WTC11 (cell line): ENCODE data around the gene HS2ST1. TPM values are rescaled to one million over a fixed set of nuclear protein-coding genes. Genes with fewer than 3 reads are reported as not detected.

Experiments used
- ATAC-seq: fragments of 200-7000 bp; cut with Tn5 transposase; 2 replicates; pipeline ENCODE4 v1.10.0; 2021; ENCODE audit warnings: mild to moderate bottlenecking, moderate library complexity
- CTCF ChIA-PET: fragments of 300-600 bp; sonication (Branson Sonifier 250); formaldehyde crosslinking; loops from one replicate; lab custom pipeline; 2021; ENCODE audit warnings: antibody characterized with exemption; lab: Charles Lee
- POLR2A ChIA-PET: fragments of 350-600 bp; sonication (Branson Sonifier 250); formaldehyde crosslinking; loops from one replicate; lab custom pipeline; 2021; ENCODE audit warnings: antibody characterized with exemption; lab: Charles Lee
- DNase-seq: peaks from one replicate; pipeline ENCODE4 v3.0.0; 2021; ENCODE audit warnings: low spot score
- H3K27ac Mint-ChIP-seq: 2 replicates; pipeline ENCODE4 v1.8.0; 2021; ENCODE audit warnings: mixed read lengths
- H3K27me3 Mint-ChIP-seq: 2 replicates; pipeline ENCODE4 v1.8.0; 2021; ENCODE audit warnings: low read depth, mild to moderate bottlenecking, moderate library complexity, mixed read lengths
- H3K36me3 Mint-ChIP-seq: 2 replicates; pipeline ENCODE4 v1.8.0; 2021; ENCODE audit warnings: mixed read lengths
- H3K4me1 Mint-ChIP-seq: 2 replicates; pipeline ENCODE4 v1.8.0; 2022; ENCODE audit warnings: mixed read lengths
- H3K4me3 Mint-ChIP-seq: 2 replicates; pipeline ENCODE4 v1.8.0; 2021; ENCODE audit warnings: mild to moderate bottlenecking, moderate library complexity, mixed read lengths
- H3K9me3 Mint-ChIP-seq: 2 replicates; pipeline ENCODE4 v1.8.0; 2021; ENCODE audit warnings: mixed read lengths
- ARID4B ChIP-seq: sonication (generic); formaldehyde crosslinking; IDR thresholded peaks from 2 replicates; pipeline ENCODE4 v1.8.0; 2023; ENCODE audit warnings: missing genetic modification reagents, mild to moderate bottlenecking, borderline replicate concordance
- CBFB ChIP-seq: sonication (generic); formaldehyde crosslinking; IDR thresholded peaks from 2 replicates; pipeline ENCODE4 v1.8.1; 2022; ENCODE audit warnings: mild to moderate bottlenecking, low read depth, missing genetic modification reagents
- CREM ChIP-seq: sonication (generic); formaldehyde crosslinking; IDR thresholded peaks from 2 replicates; pipeline ENCODE4 v1.8.1; 2022; ENCODE audit warnings: mild to moderate bottlenecking, missing genetic modification reagents, moderate library complexity
- E2F4 ChIP-seq: sonication (generic); formaldehyde crosslinking; IDR thresholded peaks from 2 replicates; pipeline ENCODE4 v1.8.1; 2022; ENCODE audit warnings: low read depth, mild to moderate bottlenecking, moderate library complexity, missing genetic modification reagents, borderline replicate concordance
- FOXP1 ChIP-seq: sonication (generic); formaldehyde crosslinking; IDR thresholded peaks from 2 replicates; pipeline ENCODE4 v1.8.0; 2022; ENCODE audit warnings: missing genetic modification reagents, mild to moderate bottlenecking, moderate library complexity, borderline replicate concordance
- GRHL2 ChIP-seq: fragments of 250-450 bp; sonication (Bioruptor Pico); IDR thresholded peaks from 2 replicates; pipeline ENCODE4 v1.8.0; 2022; ENCODE audit warnings: mild to moderate bottlenecking, moderate library complexity; ENCODE audit not compliant: insufficient replicate concordance, severe bottlenecking
- HMGA2 ChIP-seq: fragments of 250-450 bp; sonication (Bioruptor Pico); IDR thresholded peaks from 2 replicates; pipeline ENCODE4 v1.4.0; 2021; ENCODE audit warnings: mild to moderate bottlenecking, moderate library complexity
- KAT7 ChIP-seq: sonication (generic); formaldehyde crosslinking; IDR thresholded peaks from 2 replicates; pipeline ENCODE4 v1.8.1; 2023; ENCODE audit warnings: missing genetic modification reagents, mild to moderate bottlenecking, borderline replicate concordance
- MYBL2 ChIP-seq: sonication (generic); formaldehyde crosslinking; IDR thresholded peaks from 2 replicates; pipeline ENCODE4 v1.8.1; 2023; ENCODE audit warnings: mild to moderate bottlenecking, moderate library complexity, missing genetic modification reagents
- NFATC4 ChIP-seq: fragments of 250-450 bp; sonication (Bioruptor Pico); IDR thresholded peaks from 2 replicates; pipeline ENCODE4 v1.9.0; 2021; ENCODE audit warnings: mild to moderate bottlenecking
- NR1H2 ChIP-seq: sonication (generic); formaldehyde crosslinking; IDR thresholded peaks from 2 replicates; pipeline ENCODE4 v1.9.0; 2021; ENCODE audit warnings: mild to moderate bottlenecking, moderate library complexity, missing genetic modification reagents
- RELA ChIP-seq: sonication (generic); formaldehyde crosslinking; IDR thresholded peaks from 2 replicates; pipeline ENCODE4 v1.8.1; 2022; ENCODE audit warnings: missing genetic modification reagents, mild to moderate bottlenecking, borderline replicate concordance
- TCF7 ChIP-seq: sonication (generic); formaldehyde crosslinking; IDR thresholded peaks from 2 replicates; pipeline ENCODE4 v1.8.0; 2022; ENCODE audit warnings: mild to moderate bottlenecking, low read depth, missing genetic modification reagents, moderate library complexity
- USF1 ChIP-seq: sonication (generic); formaldehyde crosslinking; IDR thresholded peaks from 2 replicates; pipeline ENCODE4 v1.8.0; 2022; ENCODE audit warnings: mild to moderate bottlenecking, missing genetic modification reagents
- ZNF263 ChIP-seq: sonication (generic); formaldehyde crosslinking; IDR thresholded peaks from 2 replicates; pipeline ENCODE4 v1.8.1; 2022; ENCODE audit warnings: low read depth, mild to moderate bottlenecking, moderate library complexity, missing genetic modification reagents
- ZNF416 ChIP-seq: fragments of 250-450 bp; sonication (Bioruptor Pico); IDR thresholded peaks from 2 replicates; pipeline ENCODE4 v1.9.0; 2021; ENCODE audit warnings: mild to moderate bottlenecking, inconsistent platforms
- ZNF671 ChIP-seq: fragments of 250-450 bp; sonication (Bioruptor Pico); IDR thresholded peaks from 2 replicates; pipeline ENCODE4 v1.8.0; 2021; ENCODE audit warnings: mild to moderate bottlenecking
- total RNA-seq: library from RNA; stranded (reverse); gene quantifications from 3 replicates; pipeline ENCODE4 v1.2.3, GENCODE V29; 2021
- TF ChIP-seq, protein P1 (sequence below): fragments of 250-450 bp; sonication (Bioruptor Pico); IDR thresholded peaks from 2 replicates; pipeline ENCODE4 v1.9.0; 2021; ENCODE audit warnings: mild to moderate bottlenecking
- TF ChIP-seq, protein P2 (sequence below): sonication (generic); formaldehyde crosslinking; IDR thresholded peaks from 2 replicates; pipeline ENCODE4 v1.8.1; 2023; ENCODE audit warnings: mild to moderate bottlenecking, missing genetic modification reagents, borderline replicate concordance

The HS2ST1 gene
- total RNA-seq, 1 experiment from 2014 or later = 24.7 TPM

- TF ChIP-seq, protein P1, sequence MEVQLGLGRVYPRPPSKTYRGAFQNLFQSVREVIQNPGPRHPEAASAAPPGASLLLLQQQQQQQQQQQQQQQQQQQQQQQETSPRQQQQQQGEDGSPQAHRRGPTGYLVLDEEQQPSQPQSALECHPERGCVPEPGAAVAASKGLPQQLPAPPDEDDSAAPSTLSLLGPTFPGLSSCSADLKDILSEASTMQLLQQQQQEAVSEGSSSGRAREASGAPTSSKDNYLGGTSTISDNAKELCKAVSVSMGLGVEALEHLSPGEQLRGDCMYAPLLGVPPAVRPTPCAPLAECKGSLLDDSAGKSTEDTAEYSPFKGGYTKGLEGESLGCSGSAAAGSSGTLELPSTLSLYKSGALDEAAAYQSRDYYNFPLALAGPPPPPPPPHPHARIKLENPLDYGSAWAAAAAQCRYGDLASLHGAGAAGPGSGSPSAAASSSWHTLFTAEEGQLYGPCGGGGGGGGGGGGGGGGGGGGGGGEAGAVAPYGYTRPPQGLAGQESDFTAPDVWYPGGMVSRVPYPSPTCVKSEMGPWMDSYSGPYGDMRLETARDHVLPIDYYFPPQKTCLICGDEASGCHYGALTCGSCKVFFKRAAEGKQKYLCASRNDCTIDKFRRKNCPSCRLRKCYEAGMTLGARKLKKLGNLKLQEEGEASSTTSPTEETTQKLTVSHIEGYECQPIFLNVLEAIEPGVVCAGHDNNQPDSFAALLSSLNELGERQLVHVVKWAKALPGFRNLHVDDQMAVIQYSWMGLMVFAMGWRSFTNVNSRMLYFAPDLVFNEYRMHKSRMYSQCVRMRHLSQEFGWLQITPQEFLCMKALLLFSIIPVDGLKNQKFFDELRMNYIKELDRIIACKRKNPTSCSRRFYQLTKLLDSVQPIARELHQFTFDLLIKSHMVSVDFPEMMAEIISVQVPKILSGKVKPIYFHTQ = no peak
- TF ChIP-seq ZNF263 (CRISPR knock-in tag) (no peak), ZNF416 (CRISPR knock-in tag) (no peak), KAT7 (CRISPR knock-in tag) (no peak), CREM (CRISPR knock-in tag) (no peak), NFATC4 (CRISPR knock-in tag) (no peak)
Observed at GRCh38 chr1:87044840-87045239, 130.4 kb downstream of the HS2ST1 start (continued).

GRCh38 chr1:87045761-87046304 is 131.4 kb downstream of the HS2ST1 start:
- H3K27ac Mint-ChIP-seq = no peak overlapping the region
- DNase-seq = no peak
- ATAC-seq = no peak
- TF ChIP-seq CBFB = no peak
- no peak for TF ChIP-seq KAT7 (CRISPR knock-in tag)
- no peak for TF ChIP-seq USF1
- TF ChIP-seq, protein P2, sequence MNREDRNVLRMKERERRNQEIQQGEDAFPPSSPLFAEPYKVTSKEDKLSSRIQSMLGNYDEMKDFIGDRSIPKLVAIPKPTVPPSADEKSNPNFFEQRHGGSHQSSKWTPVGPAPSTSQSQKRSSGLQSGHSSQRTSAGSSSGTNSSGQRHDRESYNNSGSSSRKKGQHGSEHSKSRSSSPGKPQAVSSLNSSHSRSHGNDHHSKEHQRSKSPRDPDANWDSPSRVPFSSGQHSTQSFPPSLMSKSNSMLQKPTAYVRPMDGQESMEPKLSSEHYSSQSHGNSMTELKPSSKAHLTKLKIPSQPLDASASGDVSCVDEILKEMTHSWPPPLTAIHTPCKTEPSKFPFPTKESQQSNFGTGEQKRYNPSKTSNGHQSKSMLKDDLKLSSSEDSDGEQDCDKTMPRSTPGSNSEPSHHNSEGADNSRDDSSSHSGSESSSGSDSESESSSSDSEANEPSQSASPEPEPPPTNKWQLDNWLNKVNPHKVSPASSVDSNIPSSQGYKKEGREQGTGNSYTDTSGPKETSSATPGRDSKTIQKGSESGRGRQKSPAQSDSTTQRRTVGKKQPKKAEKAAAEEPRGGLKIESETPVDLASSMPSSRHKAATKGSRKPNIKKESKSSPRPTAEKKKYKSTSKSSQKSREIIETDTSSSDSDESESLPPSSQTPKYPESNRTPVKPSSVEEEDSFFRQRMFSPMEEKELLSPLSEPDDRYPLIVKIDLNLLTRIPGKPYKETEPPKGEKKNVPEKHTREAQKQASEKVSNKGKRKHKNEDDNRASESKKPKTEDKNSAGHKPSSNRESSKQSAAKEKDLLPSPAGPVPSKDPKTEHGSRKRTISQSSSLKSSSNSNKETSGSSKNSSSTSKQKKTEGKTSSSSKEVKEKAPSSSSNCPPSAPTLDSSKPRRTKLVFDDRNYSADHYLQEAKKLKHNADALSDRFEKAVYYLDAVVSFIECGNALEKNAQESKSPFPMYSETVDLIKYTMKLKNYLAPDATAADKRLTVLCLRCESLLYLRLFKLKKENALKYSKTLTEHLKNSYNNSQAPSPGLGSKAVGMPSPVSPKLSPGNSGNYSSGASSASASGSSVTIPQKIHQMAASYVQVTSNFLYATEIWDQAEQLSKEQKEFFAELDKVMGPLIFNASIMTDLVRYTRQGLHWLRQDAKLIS (CRISPR knock-in tag) = no peak
- no peak for TF ChIP-seq MYBL2
- no peak for TF ChIP-seq FOXP1
- peaks cover 22% of the 10 kb centered on the region for H3K9me3 Mint-ChIP-seq
- H3K27me3 Mint-ChIP-seq = no peaks in the 10 kb centered on the region
- H3K4me3 Mint-ChIP-seq = no peak overlapping the region
- H3K4me1 Mint-ChIP-seq = no peaks in the 10 kb centered on the region
- POLR2A ChIA-PET = no interaction called here
- CTCF ChIA-PET = no interaction called here
- peaks cover 22% of the 10 kb centered on the region for H3K36me3 Mint-ChIP-seq

DNA sequence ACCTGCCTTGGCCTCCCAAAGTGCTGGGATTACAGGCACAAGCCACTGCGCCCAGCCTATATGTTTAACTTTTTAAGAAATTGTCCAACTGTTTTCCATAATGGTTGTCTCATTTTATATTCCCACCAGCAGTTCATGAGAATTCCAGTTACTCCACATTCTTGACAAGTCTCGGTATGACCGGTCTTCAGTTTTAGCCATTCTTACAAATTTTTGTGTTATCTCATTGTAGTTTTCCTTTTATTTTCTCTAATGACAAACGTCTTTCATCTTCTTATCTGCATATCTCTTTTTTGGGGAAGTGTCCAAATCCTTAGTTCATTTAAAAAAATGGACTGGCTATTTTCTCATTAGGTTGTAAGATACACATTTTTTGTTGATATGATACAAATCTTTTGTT is 132.5 kb downstream of the HS2ST1 start:
- H3K36me3 Mint-ChIP-seq = peaks cover 22% of the 10 kb centered on the region
- H3K27ac Mint-ChIP-seq = no peak overlapping the region
- H3K27me3 Mint-ChIP-seq = no peaks in the 10 kb centered on the region
- peaks cover 22% of the 10 kb centered on the region for H3K9me3 Mint-ChIP-seq
- H3K4me1 Mint-ChIP-seq = no peaks in the 10 kb centered on the region
- ATAC-seq = no peak
- ChIA-PET POLR2A (no interaction called here), CTCF (no interaction called here)
- no peak overlapping the region for H3K4me3 Mint-ChIP-seq
- no peak for DNase-seq
- TF ChIP-seq E2F4 (CRISPR knock-in tag) (no peak), GRHL2 (no peak), TCF7 (CRISPR knock-in tag) (no peak), ZNF671 (no peak), HMGA2 (CRISPR knock-in tag) (no peak), RELA (no peak), ARID4B (no peak), NR1H2 (CRISPR knock-in tag) (no peak)
